GM06990 (cell line): ENCODE data around the gene IQSEC3.

ENCODE experiments used
- DNase-seq: peaks from one replicate; pipeline ENCODE4 v3.0.0-alpha.2; 2011; ENCODE audit not compliant: insufficient read length; ENCODE audit errors: extremely low read depth
- H3K27me3 ChIP-seq: replicated peaks from 2 replicates; pipeline ENCODE4 v1.6.0; 2011; ENCODE audit warnings: low read length; ENCODE audit not compliant: control insufficient read depth, insufficient read depth
- H3K36me3 ChIP-seq: 2 replicates; pipeline ENCODE4 v1.5.1; 2011; ENCODE audit warnings: low read length; ENCODE audit not compliant: control insufficient read depth, insufficient read depth
- H3K4me3 ChIP-seq: replicated peaks from 2 replicates; pipeline ENCODE4 v1.5.1; 2011; ENCODE audit warnings: low read depth, mild to moderate bottlenecking, control low read depth, low read length
- CTCF ChIP-seq: IDR thresholded peaks from 2 replicates; pipeline ENCODE4 v1.5.1; 2011; ENCODE audit warnings: low read length, control low read depth, mild to moderate bottlenecking, inconsistent platforms; ENCODE audit not compliant: insufficient read depth, poor library complexity, severe bottlenecking

Gene IQSEC3

GRCh38 chr12:210277-211141 lies 143.9 kb downstream of the IQSEC3 start:
- TF ChIP-seq CTCF: no peak
- no peak overlapping the region for H3K4me3 ChIP-seq
- no peaks in the 10 kb centered on the region for H3K36me3 ChIP-seq
- no peak for DNase-seq
- H3K27me3 ChIP-seq: peaks cover 2% of the 10 kb centered on the region

- no peak for TF ChIP-seq CTCF
- H3K36me3 ChIP-seq: no peaks in the 10 kb centered on the region
- H3K27me3 ChIP-seq: peaks cover 2% of the 10 kb centered on the region
- H3K4me3 ChIP-seq: no peak overlapping the region
- DNase-seq: no peak
Measured at GRCh38 chr12:211142-211465, 144.5 kb downstream of the IQSEC3 start.

GRCh38 chr12:211639-212414 lies 145.3 kb downstream of the IQSEC3 start:
- Histone ChIP-seq H3K36me3 (no peaks in the 10 kb centered on the region), H3K4me3 (no peak overlapping the region), H3K27me3 (peaks cover 2% of the 10 kb centered on the region)
- DNase-seq: no peak
- no peak for TF ChIP-seq CTCF

- Histone ChIP-seq H3K4me3 (no peak overlapping the region), H3K36me3 (no peaks in the 10 kb centered on the region), H3K27me3 (peaks cover 2% of the 10 kb centered on the region)
- DNase-seq: no peak
- TF ChIP-seq CTCF: no peak
Measured at GRCh38 chr12:212415-212714, 145.8 kb downstream of the IQSEC3 start.

- Histone ChIP-seq H3K27me3 (peaks cover 2% of the 10 kb centered on the region), H3K4me3 (no peak overlapping the region), H3K36me3 (no peaks in the 10 kb centered on the region)
- TF ChIP-seq CTCF: no peak
- DNase-seq: no peak
Measured at GRCh38 chr12:212715-213526, 146.4 kb downstream of the IQSEC3 start.
